T-helper 2 cell (primary cell): Measurements from ENCODE around the gene FAM43A.

ENCODE experiments used
- DNase-seq, 5 experiments: peaks; one replicate each; pipeline versions ENCODE4 v3.0.0 to v3.0.0-alpha.2; 2012 to 2022

FAM43A gene

GRCh38 chr3:194675680-194676079 lies 10.0 kb upstream of the FAM43A start:
- DNase-seq: no peak

GRCh38 chr3:194676471-194676870 lies 9.2 kb upstream of the FAM43A start:
- DNase-seq: no peak

- no peak for DNase-seq
These were observed 4.6 kb upstream of the FAM43A start for GRCh38 chr3:194680888-194681615.

- DNase-seq: no peak
These were observed 3.4 kb upstream of the FAM43A start for GRCh38 chr3:194682189-194682693.

- peak in 4 of 5 experiments; percentile 47 to 86 (median 58) for DNase-seq
These were observed 2.9 kb upstream of the FAM43A start for GRCh38 chr3:194682694-194683310.

- DNase-seq: no peak
These were observed 2.3 kb upstream of the FAM43A start for GRCh38 chr3:194683380-194683779.

GRCh38 chr3:194685065-194685717 lies 492 bp upstream of the FAM43A start:
- DNase-seq: no peak

GRCh38 chr3:194686414-194686815 lies 732 bp downstream of the FAM43A start:
- no peak for DNase-seq

- peak in 3 of 5 experiments; percentile 10 to 72 (median 27) for DNase-seq
These were observed 1.3 kb downstream of the FAM43A start for GRCh38 chr3:194686816-194687637.

- peak; percentile 52 to 94 (median 67) for DNase-seq
These were observed 2.0 kb downstream of the FAM43A start for GRCh38 chr3:194687638-194688199.

- peak in 3 of 5 experiments; percentile 6 to 58 (median 50) for DNase-seq
These were observed 2.6 kb downstream of the FAM43A start for GRCh38 chr3:194688200-194688740.

- DNase-seq: no peak
These were observed 3.3 kb downstream of the FAM43A start for GRCh38 chr3:194688946-194689345.

- DNase-seq: peak in 1 of 5 experiments; percentile 56
These were observed 3.8 kb downstream of the FAM43A start for GRCh38 chr3:194689493-194689944.

- no peak for DNase-seq
These were observed 5.1 kb downstream of the FAM43A start for GRCh38 chr3:194690501-194691372.

- DNase-seq: no peak
These were observed 6.0 kb downstream of the FAM43A start for GRCh38 chr3:194691481-194692283.

GRCh38 chr3:194696702-194697101 lies 11.0 kb downstream of the FAM43A start:
- no peak for DNase-seq

GRCh38 chr3:194702545-194702944 lies 16.9 kb downstream of the FAM43A start:
- no peak for DNase-seq

GRCh38 chr3:194705227-194705626 lies 19.5 kb downstream of the FAM43A start:
- DNase-seq: no peak

- DNase-seq: no peak
These were observed 20.1 kb downstream of the FAM43A start for GRCh38 chr3:194705761-194706160.

GRCh38 chr3:194707147-194707540 lies 21.5 kb downstream of the FAM43A start:
- no peak for DNase-seq
